ENCODE results near the gene SPIC.

GRCh38 chr12:101436136-101436535 is 39.0 kb upstream of the SPIC start:
- TF ChIP-seq SP1 (IDR thresholded peaks at IDR 0.05) (no peak), TARDBP (IDR thresholded peaks at IDR 0.05) (no peak), SUZ12 (IDR thresholded peaks at IDR 0.05) (no peak), FOXM1 (IDR thresholded peaks at IDR 0.05; ENCODE audit: borderline replicate concordance) (no peak)

Measured in HEK293T (cell line).